Glomerular endothelial cell (primary cell): ENCODE measurements around the gene LY86. TPM values are rescaled to one million over a fixed set of nuclear protein-coding genes. Genes with fewer than 3 reads are reported as not detected.

Source experiments
- DNase-seq: peaks from one replicate; pipeline ENCODE4 v3.0.0-alpha.2; 2011; ENCODE audit warnings: low read depth, low spot score; ENCODE audit errors: extremely low read depth
- total RNA-seq: library from RNA; depleted of rRNA; stranded (reverse); fragments of >200 nt; gene quantifications from 2 replicates; pipeline ENCODE4 v1.2.3, GENCODE V29; 2015

LY86 gene
- not detected in 2 replicates for total RNA-seq

- no peak for DNase-seq
Measured at GRCh38 chr6:6588064-6588923, at the start of gene LY86. Gene LY86, plus strand, starts transcription at chr6:6588720. Its CDS starts 15 bp downstream, at chr6:6588735.

- DNase-seq, result no peak
Measured at GRCh38 chr6:6539036-6539435, 49.5 kb upstream of the LY86 start.

GRCh38 chr6:6542357-6542756 is 46.2 kb upstream of the LY86 start:
- no peak for DNase-seq

- DNase-seq, result no peak
Measured at GRCh38 chr6:6543181-6543879, 45.2 kb upstream of the LY86 start.

GRCh38 chr6:6545616-6546317 is 42.8 kb upstream of the LY86 start:
- DNase-seq, result no peak

GRCh38 chr6:6546318-6547109 is 42.0 kb upstream of the LY86 start:
- DNase-seq, result no peak

GRCh38 chr6:6547110-6547879 is 41.2 kb upstream of the LY86 start:
- peak; percentile 67 for DNase-seq

- DNase-seq, result no peak
Measured at GRCh38 chr6:6556161-6556737, 32.3 kb upstream of the LY86 start.

- DNase-seq, result no peak
Measured at GRCh38 chr6:6556738-6557503, 31.6 kb upstream of the LY86 start.

GRCh38 chr6:6557504-6557839 is 31.0 kb upstream of the LY86 start:
- no peak for DNase-seq

- DNase-seq, result no peak
Measured at GRCh38 chr6:6557886-6558285, 30.6 kb upstream of the LY86 start.

- DNase-seq, result no peak
Measured at GRCh38 chr6:6559994-6560570, 28.4 kb upstream of the LY86 start.

GRCh38 chr6:6560909-6561308 is 27.6 kb upstream of the LY86 start:
- no peak for DNase-seq

GRCh38 chr6:6564154-6564553 is 24.4 kb upstream of the LY86 start:
- DNase-seq, result no peak

- DNase-seq, result no peak
Measured at GRCh38 chr6:6565069-6565468, 23.5 kb upstream of the LY86 start.

- DNase-seq, result no peak
Measured at GRCh38 chr6:6565488-6565887, 23.0 kb upstream of the LY86 start.

- DNase-seq, result no peak
Measured at GRCh38 chr6:6566766-6567165, 21.8 kb upstream of the LY86 start.

GRCh38 chr6:6569096-6569810 is 19.3 kb upstream of the LY86 start:
- no peak for DNase-seq
